Motor neuron (in vitro differentiated cells): ENCODE data around the gene POLR1E. TPM values are rescaled to one million over a fixed set of nuclear protein-coding genes. Genes with fewer than 3 reads are reported as not detected.

Source experiments
- ATAC-seq, 8 experiments: fragments of 200-7000 bp; cut with Tn5 transposase; replicated peaks in 6 of 8; 2 replicates each; pipeline ENCODE4 v1.8.0; 2021; ENCODE audit warnings: mild to moderate bottlenecking in 8 of 8, moderate library complexity in 8 of 8
- H3K27ac ChIP-seq, 2 donors: fragments of 250-450 bp; sonication (Bioruptor Pico); 2 replicates each; pipeline ENCODE4 v1.9.0; 2021; ENCODE audit warnings: antibody characterized with exemption in 2 of 2, mild to moderate bottlenecking in 2 of 2, moderate library complexity in 1 of 2
- H3K4me1 ChIP-seq, 2 donors: fragments of 250-450 bp; sonication (Bioruptor Pico); replicated peaks in 1 of 2; 2 replicates each; pipeline ENCODE4 v1.6.1; 2021; ENCODE audit warnings: antibody characterized with exemption in 2 of 2, mild to moderate bottlenecking in 2 of 2, moderate library complexity in 1 of 2
- H3K4me3 ChIP-seq, 5 donors: fragments of 250-450 bp; sonication (Bioruptor Pico); 2 replicates each; pipeline ENCODE4 v1.9.0; 2021; ENCODE audit warnings: antibody characterized with exemption in 5 of 5, mild to moderate bottlenecking in 5 of 5, moderate library complexity in 4 of 5
- WGBS, 10 experiments: fragments of 450-650 bp; shearing (Covaris generic); methylation state at CpG; one replicate each; pipeline ENCODE4 v1.0.0; 2022; 5-methylcytosine and 5-hydroxymethylcytosine counted together
- in situ Hi-C, 9 experiments: fragments of 400-800 bp; cut with MboI; loops; one replicate each; pipeline ENCODE4 v1.15.0; 2021; ENCODE audit warnings: low sequenced_read_pairs in 9 of 9, low pct_unique_long_range_greater_than_20kb in 2 of 9; ENCODE audit not compliant: unreplicated experiment in 9 of 9
- total RNA-seq, 8 experiments: library from RNA; unstranded; fragments of 300-600 nt; gene quantifications; 2 replicates each; pipeline versions ENCODE4 v1.2.3 to v1.2.4, GENCODE V29; 2022

Gene POLR1E
- total RNA-seq, 8 experiments from 2014 or later: 19.4 to 35.4 (median 24.9) TPM

DNA sequence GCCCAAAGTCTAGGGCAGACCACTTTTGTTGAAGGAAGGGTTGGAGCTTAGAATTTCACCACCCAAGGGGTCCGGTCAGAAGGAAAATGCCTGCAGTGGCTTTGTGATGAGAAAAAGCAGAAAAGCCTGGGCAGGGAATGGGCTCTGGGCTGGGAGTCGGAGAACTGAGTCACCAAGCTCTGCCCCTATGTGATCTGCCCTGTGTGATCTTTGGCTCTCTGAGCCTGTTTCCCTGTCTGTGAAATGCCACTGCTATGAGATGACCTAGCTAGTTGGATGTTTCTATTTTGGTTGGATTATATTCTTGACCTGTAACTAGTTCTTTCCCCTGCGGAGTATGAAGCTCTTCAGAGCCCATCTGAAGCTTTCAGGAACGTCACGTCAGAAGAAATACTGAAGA is 9.8 kb downstream of the POLR1E start:
- no peak for ATAC-seq
- Histone ChIP-seq H3K27ac (no peak overlapping the region), H3K4me1 (no peaks in the 10 kb centered on the region), H3K4me3 (no peak overlapping the region)
- in situ Hi-C loops: loop anchor here in 3 of 9 experiments (25.0 kb wide), 3 partner anchors 92 to 417 kb away; partner anchors contain the start of genes FBXO10 (in 2 of the 3), TOMM5 (in 2 of the 3), EXOSC3 (in 1 of the 3) and SLC25A51 (in 1 of the 3)
- 71 to 100% (median 90%) methylated on average over 1 to 4 of the region's 5 CpGs; no CpG with 5 or more reads in 2 of the 10 experiments for WGBS, 10 experiments

DNA sequence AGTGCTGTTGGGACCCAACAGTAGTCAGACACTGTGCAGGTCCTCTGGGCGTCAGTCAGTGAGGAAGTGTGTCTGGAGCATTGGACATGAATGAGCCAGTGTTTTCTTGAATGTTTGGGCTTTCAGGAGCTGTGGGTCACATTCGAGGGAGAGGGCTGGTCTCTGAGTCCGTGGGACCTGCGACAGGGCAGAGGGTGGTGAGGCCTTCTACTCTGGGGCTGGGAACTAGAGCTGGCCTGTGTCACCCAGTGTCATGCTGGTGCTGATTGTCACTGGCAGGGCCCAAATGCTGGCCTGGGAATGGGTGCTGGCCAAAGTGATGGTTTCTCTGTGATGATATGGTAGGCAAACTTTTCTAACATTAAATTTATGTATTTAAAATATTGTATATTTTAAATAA is 10.3 kb downstream of the POLR1E start:
- WGBS, 10 experiments: 7 to 100% (median 83%) methylated on average over 1 to 4 of the region's 4 CpGs; no CpG with 5 or more reads in 6 of the 10 experiments
- Histone ChIP-seq H3K4me1 (no peaks in the 10 kb centered on the region), H3K4me3 (no peak overlapping the region), H3K27ac (no peak overlapping the region)
- in situ Hi-C loops: loop anchor here in 3 of 9 experiments (25.0 kb wide), 3 partner anchors 91 to 416 kb away; partner anchors contain the start of genes FBXO10 (in 2 of the 3), TOMM5 (in 2 of the 3), EXOSC3 (in 1 of the 3) and SLC25A51 (in 1 of the 3)
- ATAC-seq: no peak

DNA sequence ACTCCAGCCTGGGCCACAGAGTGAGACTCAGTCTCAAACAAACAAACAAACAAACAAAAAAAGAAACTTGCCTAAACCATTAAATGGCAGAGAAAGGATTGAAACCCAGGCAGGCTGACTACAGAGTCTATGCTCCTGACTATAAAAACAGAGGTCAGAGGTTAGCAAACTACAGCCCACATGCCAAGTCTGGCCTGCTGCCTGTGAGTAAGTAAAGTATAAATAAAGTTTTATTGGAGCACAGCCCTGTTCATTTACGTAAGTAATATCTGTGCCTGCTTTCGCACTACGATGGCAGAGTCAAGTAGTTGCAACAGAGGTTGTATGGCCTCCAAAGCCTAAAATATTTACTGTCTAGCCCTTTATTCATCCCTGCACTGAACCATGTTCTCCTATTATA is 11.6 kb downstream of the POLR1E start:
- Histone ChIP-seq H3K4me3 (no peak overlapping the region), H3K4me1 (no peaks in the 10 kb centered on the region), H3K27ac (no peak overlapping the region)
- WGBS, 10 experiments: 83 to 100% (median 98%) methylated on average over 1 to 3 of the region's 3 CpGs; no CpG with 5 or more reads in 2 of the 10 experiments
- in situ Hi-C loops: loop anchor here in 3 of 9 experiments (25.0 kb wide), 3 partner anchors 90 to 415 kb away; partner anchors contain the start of genes FBXO10 (in 2 of the 3), TOMM5 (in 2 of the 3), EXOSC3 (in 1 of the 3) and SLC25A51 (in 1 of the 3)
- no peak for ATAC-seq

DNA sequence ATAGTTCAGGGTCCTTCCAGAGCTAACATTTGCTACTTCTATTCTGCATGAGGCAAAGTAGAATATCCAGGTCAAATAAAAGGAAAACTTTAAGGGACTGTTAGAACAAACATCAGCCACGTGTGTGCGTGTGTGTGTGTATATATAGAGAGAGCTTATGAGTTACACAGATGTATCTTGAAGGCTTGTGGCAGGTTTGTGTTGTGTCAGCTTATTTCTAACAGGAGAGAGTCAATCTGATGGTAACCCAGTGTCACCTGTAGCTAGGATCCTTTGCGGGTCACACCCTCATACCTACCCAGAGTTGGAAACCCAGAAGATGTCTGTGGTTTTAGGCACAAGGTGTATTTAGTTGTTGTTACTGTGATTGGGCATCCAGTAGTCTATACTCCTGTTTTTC is 12.7 kb downstream of the POLR1E start:
- Histone ChIP-seq H3K4me1 (no peaks in the 10 kb centered on the region), H3K27ac (no peak overlapping the region), H3K4me3 (no peak overlapping the region)
- ATAC-seq: no peak
- in situ Hi-C loops: loop anchor here in 3 of 9 experiments (25.0 kb wide), 3 partner anchors 89 to 414 kb away; partner anchors contain the start of genes FBXO10 (in 2 of the 3), TOMM5 (in 2 of the 3), EXOSC3 (in 1 of the 3) and SLC25A51 (in 1 of the 3)
- 62 to 100% (median 83%) methylated on average over 1 to 3 of the region's 3 CpGs; no CpG with 5 or more reads in 6 of the 10 experiments for whole genome bisulfite sequencing, 10 experiments

DNA sequence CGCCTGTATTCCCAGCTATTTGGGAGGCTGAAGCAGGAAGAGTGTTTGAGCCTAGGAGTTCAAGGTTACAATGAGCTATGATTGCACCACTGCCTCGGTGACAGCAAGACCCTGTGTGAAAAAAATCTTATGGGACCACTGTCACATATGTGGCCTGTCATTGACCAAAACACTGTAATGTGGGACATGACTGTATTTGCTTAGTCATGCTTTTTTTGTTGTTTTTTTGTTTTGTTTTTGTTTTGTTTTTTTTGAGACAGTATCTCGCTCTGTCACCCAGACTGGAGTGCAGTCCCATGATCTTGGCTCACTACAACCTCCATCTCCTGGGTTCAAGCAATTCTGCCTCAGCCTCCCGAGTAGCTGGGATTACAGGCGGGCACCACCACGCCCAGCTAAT is 13.5 kb downstream of the POLR1E start:
- ATAC-seq: no peak
- no peak overlapping the region for H3K4me3 ChIP-seq
- WGBS, 10 experiments: 73 to 100% (median 100%) methylated on average over 1 to 6 of the region's 6 CpGs; no CpG with 5 or more reads in 1 of the 10 experiments
- H3K4me1 ChIP-seq: no peaks in the 10 kb centered on the region
- H3K27ac ChIP-seq: no peak overlapping the region
- in situ Hi-C loops: loop anchor here in 3 of 9 experiments (25.0 kb wide), 3 partner anchors 88 to 413 kb away; partner anchors contain the start of genes FBXO10 (in 2 of the 3), TOMM5 (in 2 of the 3), EXOSC3 (in 1 of the 3) and SLC25A51 (in 1 of the 3)

DNA sequence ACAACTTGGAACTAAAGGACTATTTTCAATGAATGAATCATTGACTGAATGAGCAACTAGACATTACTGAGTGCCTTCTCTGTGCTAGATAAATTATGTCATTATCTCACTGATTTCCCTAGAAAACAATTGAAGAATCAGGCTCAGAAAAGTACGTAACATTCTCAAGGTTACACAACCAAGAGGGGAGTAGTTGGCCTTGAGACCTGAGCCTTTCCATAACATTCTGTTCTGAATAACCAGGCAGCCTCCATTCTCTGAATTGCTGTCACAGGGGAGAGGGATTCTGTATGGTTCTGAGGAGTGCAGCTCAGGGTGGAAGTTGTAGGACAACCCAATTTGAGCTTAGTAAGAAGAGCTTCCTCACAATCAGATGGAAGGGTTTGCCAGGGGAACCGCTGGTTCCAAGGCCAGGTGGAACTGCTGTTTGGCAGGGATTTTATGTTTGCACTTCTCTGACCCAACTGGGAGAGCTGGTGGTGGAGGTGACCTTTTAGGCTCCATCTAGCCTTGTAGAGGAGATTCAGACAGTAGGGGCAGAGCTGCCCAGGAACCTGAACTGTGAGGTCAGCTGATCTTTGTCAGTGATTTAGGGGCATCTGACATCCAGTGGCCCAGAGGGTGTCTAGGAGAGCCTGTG is 16.3 kb downstream of the POLR1E start:
- ATAC-seq: no peak
- H3K27ac ChIP-seq: no peak overlapping the region
- in situ Hi-C loops: no loop called here
- no peaks in the 10 kb centered on the region for H3K4me1 ChIP-seq
- 50 to 100% (median 86%) methylated on average over 1 to 2 of the region's 2 CpGs; no CpG with 5 or more reads in 3 of the 10 experiments for WGBS, 10 experiments
- H3K4me3 ChIP-seq: no peak overlapping the region

DNA sequence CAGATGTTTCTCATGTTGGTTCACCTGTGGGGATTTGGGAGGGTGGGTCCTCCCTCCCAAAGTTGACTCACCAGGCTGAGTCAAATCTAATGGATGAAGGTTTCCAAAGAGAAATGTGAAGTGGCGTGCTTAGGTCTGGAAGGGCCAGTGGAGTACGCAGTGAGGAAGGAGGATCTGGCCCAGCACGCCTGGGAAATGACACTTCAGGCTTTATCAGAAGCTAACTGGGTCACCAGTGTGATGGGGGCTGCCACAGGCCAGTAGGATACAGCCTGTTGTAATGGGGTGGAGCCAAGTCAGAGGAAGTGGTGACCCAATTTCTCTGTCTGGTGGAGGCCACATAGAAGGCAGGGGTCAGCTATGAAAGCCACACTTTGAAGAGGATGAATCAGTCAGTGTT is 18.0 kb downstream of the POLR1E start:
- Histone ChIP-seq H3K4me1 (no peaks in the 10 kb centered on the region), H3K4me3 (no peak overlapping the region), H3K27ac (no peak overlapping the region)
- in situ Hi-C loops: no loop called here
- 82 to 100% (median 100%) methylated on average over 1 to 3 of the region's 3 CpGs; no CpG with 5 or more reads in 3 of the 10 experiments for WGBS, 10 experiments
- ATAC-seq: no peak

DNA sequence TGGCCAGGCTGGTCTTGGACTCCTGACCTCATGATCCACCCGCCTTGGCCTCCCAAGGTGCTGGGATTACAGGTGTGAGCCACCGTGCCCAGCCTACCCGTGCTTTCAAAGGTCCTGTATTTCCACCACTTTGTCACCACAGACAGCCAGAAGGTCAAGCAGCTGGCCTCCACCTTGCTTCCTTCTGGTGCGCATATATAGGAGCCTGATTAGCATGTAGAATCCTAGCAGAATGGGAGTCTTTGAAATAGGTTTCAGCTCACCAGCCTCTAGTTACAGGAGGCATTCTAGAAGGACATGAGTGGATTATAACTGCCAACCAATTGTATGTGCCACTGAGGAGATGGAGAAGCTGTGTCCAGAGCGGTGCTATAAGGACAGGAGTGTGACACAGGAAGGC is 18.9 kb downstream of the POLR1E start:
- ATAC-seq: peak in 3 of 8 experiments; percentile 43 to 81 (median 55)
- Histone ChIP-seq H3K4me1 (no peaks in the 10 kb centered on the region), H3K4me3 (no peak overlapping the region), H3K27ac (no peak overlapping the region)
- WGBS, 10 experiments: 80 to 100% (median 92%) methylated on average over 1 to 3 of the region's 5 CpGs; no CpG with 5 or more reads in 1 of the 10 experiments
- in situ Hi-C loops: no loop called here

DNA sequence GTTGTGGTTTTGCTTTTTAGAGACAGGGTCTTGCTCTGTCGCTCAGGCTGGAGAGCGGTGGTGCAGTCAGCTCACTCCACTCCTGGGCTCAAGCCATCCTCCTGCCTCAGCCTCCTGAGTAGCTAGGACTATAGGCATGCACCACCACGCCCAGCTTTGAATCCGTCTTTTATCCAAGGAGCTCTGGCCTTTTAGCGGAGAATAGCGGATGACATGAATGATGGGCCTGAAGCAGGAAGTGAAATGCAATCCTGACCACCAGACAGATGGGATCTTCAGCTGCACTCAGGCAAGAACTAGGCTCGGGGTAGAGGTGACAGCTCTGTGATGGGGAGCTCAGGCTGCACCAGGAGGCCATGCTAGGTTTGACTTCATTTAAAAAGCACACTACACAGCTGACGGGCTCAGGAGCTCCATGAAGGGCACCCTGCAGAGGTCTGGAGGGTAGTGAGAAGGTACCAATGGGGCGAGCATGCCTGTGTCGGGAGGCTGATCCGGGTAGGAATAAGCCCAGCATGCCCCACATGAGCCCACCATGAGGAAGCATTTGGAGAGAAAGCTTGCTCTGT is 21.9 kb downstream of the POLR1E start:
- no peak overlapping the region for H3K27ac ChIP-seq
- in situ Hi-C loops: no loop called here
- 87 to 100% (median 97%) methylated on average over 1 to 7 of the region's 11 CpGs; no CpG with 5 or more reads in 2 of the 10 experiments for WGBS, 10 experiments
- ATAC-seq: no peak
- no peak overlapping the region for H3K4me3 ChIP-seq
- H3K4me1 ChIP-seq: no peaks in the 10 kb centered on the region

DNA sequence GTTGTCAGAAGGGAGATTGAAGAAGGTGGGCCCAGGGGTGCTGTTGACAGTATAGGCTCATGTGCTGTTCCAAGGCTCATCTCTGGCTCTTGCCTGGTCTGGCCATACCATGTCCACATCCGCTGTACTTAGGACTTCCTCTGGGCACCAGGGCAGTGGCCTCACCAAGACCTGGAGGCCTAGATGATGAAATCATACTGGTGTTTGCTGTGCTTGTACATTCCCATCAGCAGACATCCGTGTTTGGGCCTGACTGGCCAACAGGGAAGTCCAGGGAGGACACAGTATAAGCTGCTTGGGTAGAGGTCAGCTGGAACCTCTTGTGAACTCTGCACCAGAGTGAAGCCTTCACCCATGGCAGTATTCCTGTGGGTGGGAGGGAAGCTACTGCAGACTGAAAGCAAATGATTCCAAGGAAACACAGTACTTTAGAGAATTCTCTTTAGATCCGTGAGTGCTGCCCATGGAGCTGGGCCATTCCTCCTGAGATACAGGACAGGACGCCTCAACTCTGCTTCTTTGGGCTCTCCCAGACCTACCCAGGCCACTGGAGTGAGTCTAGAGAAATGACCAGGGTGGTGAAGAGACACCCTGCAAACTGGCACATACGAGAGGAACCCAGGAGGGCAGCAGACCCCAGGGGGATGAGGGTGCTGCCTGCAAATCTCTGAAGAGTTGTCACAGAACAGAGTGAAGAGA is 22.5 kb downstream of the POLR1E start:
- no peaks in the 10 kb centered on the region for H3K4me1 ChIP-seq
- no peak overlapping the region for H3K27ac ChIP-seq
- no peak overlapping the region for H3K4me3 ChIP-seq
- no peak for ATAC-seq
- in situ Hi-C loops: no loop called here
- WGBS, 10 experiments: 80 to 100% (median 90%) methylated on average over 1 to 3 of the region's 5 CpGs; no CpG with 5 or more reads in 5 of the 10 experiments

DNA sequence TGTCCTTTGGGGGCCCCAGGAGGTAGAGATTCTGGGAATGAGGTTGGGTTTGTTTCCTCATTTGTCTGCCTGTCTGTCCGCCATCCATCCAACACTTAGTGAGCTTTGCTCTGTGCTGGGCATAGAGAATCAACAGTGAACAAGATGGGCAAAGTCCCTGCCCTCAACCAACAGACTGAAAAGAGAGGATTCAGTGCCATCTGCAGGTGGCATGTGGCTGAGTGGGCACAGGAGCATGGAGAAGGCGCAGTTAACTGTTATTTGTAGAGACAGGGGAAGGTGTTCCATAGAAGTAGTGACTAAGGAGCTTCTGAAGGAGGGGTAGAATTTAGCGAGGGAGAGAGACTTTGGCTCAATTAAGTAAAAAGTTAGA is 23.1 kb downstream of the POLR1E start:
- no peak overlapping the region for H3K27ac ChIP-seq
- H3K4me3 ChIP-seq: no peak overlapping the region
- H3K4me1 ChIP-seq: no peaks in the 10 kb centered on the region
- WGBS, 10 experiments: 43 to 100% (median 100%) methylated on average over 1 to 3 of the region's 3 CpGs; no CpG with 5 or more reads in 4 of the 10 experiments
- no peak for ATAC-seq
- in situ Hi-C loops: no loop called here

DNA sequence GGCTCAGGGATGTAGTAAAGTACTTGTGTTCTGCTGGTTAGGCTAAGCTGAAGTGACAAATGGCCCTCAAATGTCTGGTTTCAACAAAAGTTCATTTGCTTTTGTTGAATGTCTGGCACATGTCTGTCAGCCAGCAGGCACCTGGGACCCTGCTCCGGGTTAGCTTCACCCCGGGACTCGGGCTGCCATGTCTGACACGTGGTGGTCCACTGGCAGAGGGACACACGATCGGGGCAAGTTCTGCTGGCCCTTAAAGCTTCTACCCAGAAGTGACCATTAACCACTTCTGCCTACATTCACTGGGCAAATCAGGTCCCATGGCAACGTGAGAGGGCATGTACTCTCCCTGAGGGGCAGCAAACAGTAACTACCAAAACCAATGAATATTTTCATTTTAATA is 23.8 kb downstream of the POLR1E start:
- in situ Hi-C loops: no loop called here
- no peak overlapping the region for H3K27ac ChIP-seq
- 67 to 93% (median 86%) methylated on average over 3 to 6 of the region's 7 CpGs; no CpG with 5 or more reads in 7 of the 10 experiments for WGBS, 10 experiments
- ATAC-seq: no peak
- no peaks in the 10 kb centered on the region for H3K4me1 ChIP-seq
- H3K4me3 ChIP-seq: no peak overlapping the region
